Muscle layer of duodenum (tissue), 2 donors: ENCODE data around the gene BBS9.

Experiments
- H3K27ac ChIP-seq: one replicate; pipeline ENCODE4 v1.7.0; 2013; ENCODE audit warnings: mild to moderate bottlenecking, low read length
- H3K27me3 ChIP-seq: one replicate; pipeline ENCODE4 v1.7.0; 2013; ENCODE audit warnings: low read depth, mild to moderate bottlenecking, control low read depth, low read length
- H3K36me3 ChIP-seq, 2 donors: one replicate each; pipeline ENCODE4 v1.7.0; 2013; ENCODE audit warnings: low read length in 2 of 2, control low read depth in 1 of 2, mild to moderate bottlenecking in 1 of 2; ENCODE audit not compliant: insufficient read depth in 2 of 2, control insufficient read depth in 1 of 2
- H3K4me1 ChIP-seq, 2 donors: one replicate each; pipeline ENCODE4 v1.7.0; 2013; ENCODE audit warnings: low read length in 2 of 2, mild to moderate bottlenecking in 2 of 2, control low read depth in 1 of 2, moderate library complexity in 1 of 2; ENCODE audit not compliant: insufficient read depth in 2 of 2, control insufficient read depth in 1 of 2
- H3K4me3 ChIP-seq, 2 donors: one replicate each; pipeline ENCODE4 v1.7.0; 2013; ENCODE audit warnings: low read length in 2 of 2, low read depth in 1 of 2, mild to moderate bottlenecking in 1 of 2
- H3K9me3 ChIP-seq, 2 donors: one replicate each; pipeline ENCODE4 v1.7.0; 2013; ENCODE audit warnings: low read length in 2 of 2, control low read depth in 1 of 2, mild to moderate bottlenecking in 1 of 2; ENCODE audit not compliant: control insufficient read depth in 1 of 2
- donor health status: healthy.

Gene BBS9

GRCh38 chr7:33420311-33420940 lies 291.1 kb downstream of the BBS9 start:
- Histone ChIP-seq H3K4me3 (no peak overlapping the region), H3K27ac (no peak overlapping the region), H3K9me3 (no peaks in the 10 kb centered on the region), H3K4me1 (peaks cover 0 to 9% of the 10 kb centered on the region in 2 donors), H3K36me3 (no peaks in the 10 kb centered on the region), H3K27me3 (no peaks in the 10 kb centered on the region)

GRCh38 chr7:33421429-33421828 lies 292.1 kb downstream of the BBS9 start:
- no peak overlapping the region for H3K4me3 ChIP-seq
- no peaks in the 10 kb centered on the region for H3K36me3 ChIP-seq
- no peaks in the 10 kb centered on the region for H3K9me3 ChIP-seq

GRCh38 chr7:33422141-33422540 lies 292.8 kb downstream of the BBS9 start:
- Histone ChIP-seq H3K4me3 (no peak overlapping the region), H3K27me3 (no peaks in the 10 kb centered on the region), H3K9me3 (no peaks in the 10 kb centered on the region), H3K27ac (no peak overlapping the region), H3K36me3 (no peaks in the 10 kb centered on the region), H3K4me1 (peaks cover 0 to 12% of the 10 kb centered on the region in 2 donors)

More at GRCh38 chr7:33421429-33421828, 292.1 kb downstream of the BBS9 start:
- Histone ChIP-seq H3K27ac (no peak overlapping the region), H3K27me3 (no peaks in the 10 kb centered on the region), H3K4me1 (peaks cover 0 to 12% of the 10 kb centered on the region in 2 donors)

- no peaks in the 10 kb centered on the region for H3K9me3 ChIP-seq
- no peaks in the 10 kb centered on the region for H3K36me3 ChIP-seq
- H3K27me3 ChIP-seq: no peaks in the 10 kb centered on the region
- H3K4me1 ChIP-seq: peaks cover 0 to 12% of the 10 kb centered on the region in 2 donors
- no peak overlapping the region for H3K27ac ChIP-seq
- H3K4me3 ChIP-seq: no peak overlapping the region
Observed at GRCh38 chr7:33422825-33423645, 293.7 kb downstream of the BBS9 start.

- H3K27ac ChIP-seq: no peak overlapping the region
- peaks cover 0 to 12% of the 10 kb centered on the region in 2 donors for H3K4me1 ChIP-seq
- no peak overlapping the region for H3K4me3 ChIP-seq
- H3K36me3 ChIP-seq: no peaks in the 10 kb centered on the region
- no peaks in the 10 kb centered on the region for H3K9me3 ChIP-seq
- no peaks in the 10 kb centered on the region for H3K27me3 ChIP-seq
Observed at GRCh38 chr7:33423646-33424020, 294.3 kb downstream of the BBS9 start.

- H3K36me3 ChIP-seq: no peaks in the 10 kb centered on the region
Observed at GRCh38 chr7:33425395-33425794, 296.0 kb downstream of the BBS9 start.

GRCh38 chr7:33425929-33426678 lies 296.7 kb downstream of the BBS9 start:
- Histone ChIP-seq H3K27ac (no peak overlapping the region), H3K4me3 (no peak overlapping the region), H3K36me3 (no peaks in the 10 kb centered on the region), H3K27me3 (no peaks in the 10 kb centered on the region), H3K4me1 (peaks cover 0 to 10% of the 10 kb centered on the region in 2 donors), H3K9me3 (no peaks in the 10 kb centered on the region)

More at GRCh38 chr7:33425395-33425794, 296.0 kb downstream of the BBS9 start:
- no peaks in the 10 kb centered on the region for H3K9me3 ChIP-seq
- H3K4me3 ChIP-seq: no peak overlapping the region
- H3K4me1 ChIP-seq: peaks cover 0 to 12% of the 10 kb centered on the region in 2 donors
- H3K27me3 ChIP-seq: no peaks in the 10 kb centered on the region
- no peak overlapping the region for H3K27ac ChIP-seq

GRCh38 chr7:33428415-33428814 lies 299.1 kb downstream of the BBS9 start:
- no peak overlapping the region for H3K4me3 ChIP-seq
- H3K4me1 ChIP-seq: peaks cover 0 to 4% of the 10 kb centered on the region in 2 donors
- no peaks in the 10 kb centered on the region for H3K27me3 ChIP-seq
- H3K9me3 ChIP-seq: no peaks in the 10 kb centered on the region
- no peaks in the 10 kb centered on the region for H3K36me3 ChIP-seq
- H3K27ac ChIP-seq: no peak overlapping the region

- Histone ChIP-seq H3K4me3 (no peak overlapping the region), H3K4me1 (no peaks in the 10 kb centered on the region), H3K27ac (no peak overlapping the region), H3K9me3 (no peaks in the 10 kb centered on the region), H3K36me3 (no peaks in the 10 kb centered on the region), H3K27me3 (no peaks in the 10 kb centered on the region)
Observed at GRCh38 chr7:33431543-33431942, 302.2 kb downstream of the BBS9 start.

- H3K36me3 ChIP-seq: no peaks in the 10 kb centered on the region
Observed at GRCh38 chr7:33432821-33433220, 303.5 kb downstream of the BBS9 start.

GRCh38 chr7:33433357-33433756 lies 304.0 kb downstream of the BBS9 start:
- Histone ChIP-seq H3K27me3 (no peaks in the 10 kb centered on the region), H3K9me3 (no peaks in the 10 kb centered on the region), H3K27ac (no peak overlapping the region), H3K36me3 (no peaks in the 10 kb centered on the region), H3K4me1 (no peaks in the 10 kb centered on the region), H3K4me3 (no peak overlapping the region)

More at GRCh38 chr7:33432821-33433220, 303.5 kb downstream of the BBS9 start:
- Histone ChIP-seq H3K27me3 (no peaks in the 10 kb centered on the region), H3K4me3 (no peak overlapping the region), H3K27ac (no peak overlapping the region), H3K4me1 (no peaks in the 10 kb centered on the region), H3K9me3 (no peaks in the 10 kb centered on the region)
